Measurements from ENCODE around the gene CALHM1.

The CALHM1 gene

DNA sequence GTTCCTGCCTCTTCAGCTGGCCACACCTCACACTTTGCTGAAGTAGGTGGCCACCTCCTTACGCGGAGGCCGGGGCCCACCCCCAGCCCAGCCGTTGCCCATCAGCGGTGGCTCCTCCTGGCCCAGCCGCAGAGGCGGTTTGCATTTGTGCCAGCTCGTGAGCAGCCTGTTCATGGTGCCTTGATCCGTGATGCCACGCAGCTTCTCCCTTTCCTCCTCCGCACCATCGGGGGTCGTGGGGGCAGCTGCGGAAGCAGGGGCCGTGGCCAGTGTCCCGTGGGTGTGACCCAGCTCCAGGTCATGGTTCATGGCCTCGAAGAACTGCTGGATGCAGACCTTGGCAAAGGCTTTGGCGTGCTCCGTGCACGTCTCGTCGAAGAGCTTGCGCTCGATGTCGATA lies 3.5 kb downstream of the CALHM1 start:
- no peak for DNase-seq (ENCODE audit: low read depth in 3 of 3)

DNA sequence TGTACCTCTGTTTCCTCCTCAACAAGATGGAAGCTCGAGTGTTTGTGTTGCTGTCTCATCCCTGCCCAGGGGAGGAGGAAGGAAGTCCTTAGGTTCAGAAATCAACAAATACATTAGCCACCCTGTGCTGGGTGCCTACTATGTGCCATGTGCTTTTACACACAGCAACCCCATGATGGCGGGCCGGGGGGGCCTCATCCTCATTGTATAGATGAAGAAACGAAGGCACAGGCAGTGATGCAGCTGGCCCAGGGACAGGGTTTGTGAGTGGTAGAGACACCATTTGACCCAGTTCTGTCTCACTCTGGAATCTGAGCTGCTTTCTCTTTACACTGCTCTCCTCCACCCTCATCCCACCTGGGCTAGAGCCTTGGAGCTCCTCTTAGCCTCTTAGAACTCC lies 4.7 kb downstream of the CALHM1 start:
- no peak for DNase-seq (ENCODE audit: low read depth in 3 of 3)

DNA sequence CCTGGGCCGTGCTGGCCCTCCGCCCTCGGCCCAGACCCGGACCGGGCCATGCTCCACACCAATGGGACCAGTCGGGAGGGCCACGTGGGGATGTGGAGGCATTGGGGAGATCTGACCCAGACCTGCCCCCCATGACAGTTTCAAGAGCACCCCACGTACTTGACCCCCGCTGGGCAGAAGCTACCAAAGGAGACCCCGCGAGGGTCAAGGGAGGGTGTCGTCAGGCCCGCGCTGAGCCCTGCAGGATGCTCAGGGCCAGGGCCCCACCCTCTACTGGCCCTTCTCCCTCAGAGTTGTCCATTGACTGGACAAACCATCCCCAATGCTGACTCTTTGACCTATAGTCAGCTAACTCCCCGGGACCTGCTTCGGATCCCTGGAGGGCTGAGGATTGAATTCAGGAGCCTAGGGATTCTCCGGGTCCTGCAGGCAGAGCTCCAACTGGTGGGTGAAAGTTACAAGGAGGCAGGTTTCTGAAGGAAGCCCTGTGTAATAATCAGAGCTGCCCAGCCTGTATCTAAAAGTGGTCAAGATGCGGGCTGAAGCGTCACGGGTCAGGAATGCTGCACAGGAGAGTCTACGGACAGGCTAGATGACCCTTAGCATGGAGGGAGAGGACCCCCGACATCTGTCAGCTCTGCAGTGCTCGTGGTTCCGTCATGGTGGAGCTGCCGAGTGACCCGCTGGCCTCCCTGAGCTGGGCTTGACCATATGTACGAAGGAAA lies 6.0 kb downstream of the CALHM1 start:
- no peak for DNase-seq (ENCODE audit: low read depth in 3 of 3)

DNA sequence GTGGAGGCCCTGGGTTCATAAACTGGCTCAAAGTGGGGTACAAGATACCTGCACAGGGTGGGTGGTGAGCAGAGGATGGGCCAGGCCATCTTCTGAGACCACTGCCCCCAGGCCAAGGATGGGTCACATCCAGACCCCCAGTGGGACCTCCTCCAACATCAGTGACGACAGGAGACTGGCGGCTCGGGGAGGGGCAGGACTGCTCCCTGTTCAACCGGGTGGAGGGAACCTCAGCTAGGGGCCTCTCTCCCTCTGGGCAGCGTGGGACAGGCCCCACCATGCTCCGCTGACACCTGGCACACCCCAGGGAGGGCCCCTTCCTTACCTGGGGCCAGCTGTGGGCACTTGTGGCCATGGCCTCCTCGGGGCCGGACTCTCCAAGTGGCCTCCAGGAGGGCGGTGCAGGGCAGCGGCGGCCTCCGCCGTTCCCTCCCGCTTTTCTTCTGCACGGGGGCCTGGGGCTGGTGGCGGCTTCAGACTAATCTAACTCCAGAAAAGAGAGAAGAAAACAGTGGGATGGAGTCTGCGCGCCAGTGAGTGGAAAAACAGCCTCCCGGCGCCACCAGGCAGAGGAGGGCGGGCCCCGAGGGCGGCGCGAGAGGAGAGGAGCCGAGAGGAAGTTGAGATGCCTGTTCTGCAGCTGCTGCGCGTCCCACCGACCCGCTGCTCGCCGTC lies 6.7 kb downstream of the CALHM1 start, which contains the start of gene CALHM2:
TSS of gene CALHM2 (minus strand) at position 540 of the 675 bp plus-strand sequence. CDS start 2,429 bp downstream, outside the sequence.
- peak; percentile 37 to 55 (median 51) for DNase-seq (ENCODE audit: low read depth in 3 of 3)

DNA sequence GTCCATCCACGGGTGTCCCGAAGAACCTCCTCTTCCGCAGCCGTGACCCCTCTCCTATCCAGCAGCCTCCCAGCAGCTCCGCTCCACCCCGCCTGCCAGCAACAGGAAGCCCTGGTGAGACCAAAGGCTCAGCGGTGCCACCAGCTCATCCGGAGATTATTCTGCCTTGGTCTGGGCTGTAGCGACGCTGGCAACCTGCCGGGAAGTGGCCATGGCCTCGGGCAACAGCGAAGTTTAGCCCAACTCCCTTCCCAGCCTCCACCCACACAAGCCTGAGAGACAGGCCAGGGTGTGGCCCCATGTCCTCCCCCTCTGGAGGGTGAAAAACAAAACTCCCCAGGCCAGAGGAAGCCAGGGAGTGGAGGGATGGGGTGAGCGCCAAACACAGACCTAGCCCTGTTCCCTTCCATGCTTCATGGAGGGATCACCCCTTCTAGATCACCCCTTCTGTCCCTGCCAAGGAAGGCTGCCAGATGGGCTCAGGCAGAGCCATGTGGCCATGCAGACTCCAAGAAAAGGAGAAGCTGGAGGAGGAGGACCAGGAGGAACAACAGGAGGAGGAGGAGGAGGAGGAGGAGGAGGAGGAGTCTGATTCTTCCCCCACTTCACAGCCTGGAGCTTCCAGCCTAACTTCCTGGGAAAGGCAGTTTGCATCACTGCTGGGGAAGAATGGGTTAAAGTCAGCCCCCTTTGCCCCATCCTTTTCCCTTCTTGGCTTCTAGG lies 7.4 kb downstream of the CALHM1 start:
- peak in 1 of 3 donors; percentile 41 for DNase-seq (ENCODE audit: low read depth in 3 of 3)

DNA sequence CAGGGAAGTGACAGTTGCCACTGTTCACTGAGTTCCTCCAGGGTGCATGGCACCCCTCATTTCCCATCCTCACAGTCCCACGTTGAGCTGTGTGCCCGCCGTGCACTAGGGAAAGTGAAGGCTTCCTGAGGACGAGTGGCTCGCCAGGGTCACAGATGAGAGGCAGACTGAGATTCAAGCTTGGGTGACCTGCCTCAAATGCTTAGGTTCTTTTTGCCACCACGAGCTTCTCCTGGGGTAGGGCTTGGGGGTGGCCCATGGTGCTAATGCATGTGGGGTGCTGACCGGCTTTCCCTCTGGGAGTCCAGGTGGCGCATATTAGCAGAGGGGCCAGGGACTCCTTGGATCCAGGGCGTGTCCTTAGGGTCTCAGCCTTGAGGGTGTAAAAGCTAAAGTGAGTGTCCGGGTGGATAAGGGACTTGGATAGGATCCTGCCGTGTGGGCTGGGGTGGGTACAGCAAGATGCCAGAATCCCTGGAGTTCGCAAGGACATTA lies 8.5 kb downstream of the CALHM1 start:
- no peak for DNase-seq (ENCODE audit: low read depth in 3 of 3)

DNA sequence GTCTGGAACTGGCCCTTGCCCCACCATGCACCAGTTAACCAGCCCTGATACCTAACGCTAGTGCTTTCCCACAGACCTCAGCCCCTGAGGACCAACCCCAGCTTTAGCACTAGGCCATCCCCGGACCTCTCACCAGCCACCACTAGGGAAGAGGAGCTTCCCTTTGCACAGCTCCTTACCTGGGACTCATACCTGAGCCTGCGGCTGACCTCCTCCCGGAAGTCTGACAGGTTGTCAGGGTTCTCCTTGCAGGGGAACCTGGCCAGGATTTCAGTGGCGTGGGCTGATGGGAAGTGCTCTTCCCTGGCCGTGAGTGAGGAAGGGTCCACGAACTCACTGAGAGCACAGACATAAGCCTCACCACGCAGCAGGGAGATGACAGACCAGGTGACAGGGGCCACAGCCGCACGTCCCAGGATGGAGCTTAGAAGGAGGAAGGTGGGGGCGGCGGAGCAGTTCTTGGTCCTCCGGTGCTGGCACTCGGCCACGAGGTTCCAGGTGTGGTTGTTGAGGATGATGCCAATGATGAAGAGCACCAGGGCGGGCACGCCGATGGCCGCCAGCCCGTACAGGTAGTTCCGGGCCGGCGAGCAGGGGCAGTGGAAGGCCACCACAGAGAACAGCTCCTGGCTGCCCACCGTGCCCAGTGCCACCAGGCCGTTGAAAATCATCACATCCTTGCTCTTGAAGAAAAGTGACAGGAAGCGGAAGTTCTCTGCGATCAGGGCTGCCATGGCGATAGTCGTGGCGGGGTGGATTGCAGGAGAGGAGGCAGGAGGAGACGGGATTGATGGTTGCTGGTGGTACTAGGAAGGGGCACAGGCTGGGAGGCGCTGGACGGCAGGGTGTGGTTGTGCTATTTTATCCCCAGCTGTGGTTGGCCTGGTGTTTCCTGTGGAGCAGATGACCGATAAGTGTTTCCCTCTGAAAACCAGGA lies 9.2 kb downstream of the CALHM1 start:
- DNase-seq (ENCODE audit: low read depth in 3 of 3), result no peak

DNA sequence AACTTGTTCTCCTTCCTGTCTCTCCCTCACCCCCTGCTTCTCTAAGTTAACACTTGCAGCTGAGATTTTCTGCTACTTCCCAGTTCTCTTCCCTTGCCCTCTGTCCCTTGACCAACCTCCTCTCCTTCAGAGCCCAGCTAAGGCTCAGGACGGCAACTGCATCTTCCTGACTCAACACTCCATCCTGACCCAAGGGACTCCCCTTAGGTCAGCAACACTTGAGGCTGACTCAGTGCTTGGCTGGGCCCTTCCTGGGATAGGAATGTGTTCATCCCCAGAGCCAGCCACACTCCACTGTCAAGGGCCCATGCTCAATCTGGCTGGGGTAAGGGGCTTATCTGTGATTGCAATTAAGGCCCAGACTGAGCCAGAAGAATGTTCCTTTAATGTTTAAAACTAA lies 10.0 kb downstream of the CALHM1 start:
- DNase-seq (ENCODE audit: low read depth in 3 of 3), result no peak

DNA sequence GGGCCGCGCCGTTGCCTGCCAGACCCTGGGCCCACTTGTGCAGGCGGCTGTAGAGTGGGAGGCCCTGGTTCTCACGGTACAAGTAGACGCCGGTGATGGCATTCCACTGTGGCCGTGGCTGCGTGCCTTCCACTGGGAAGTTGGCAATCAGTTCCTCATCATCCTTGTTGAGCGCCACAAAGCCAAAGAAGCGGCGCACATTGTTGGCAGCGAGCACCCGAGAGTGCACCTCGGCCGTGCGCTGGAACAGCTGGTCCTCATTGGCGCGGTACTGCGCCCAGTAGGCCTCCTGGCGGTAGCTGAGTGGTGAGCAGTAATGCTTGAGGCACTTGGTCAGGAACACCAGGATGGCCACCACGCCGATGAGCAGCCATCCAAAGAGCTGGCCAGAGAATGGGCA lies 11.5 kb downstream of the CALHM1 start:
- DNase-seq (ENCODE audit: low read depth in 3 of 3), result no peak

DNA sequence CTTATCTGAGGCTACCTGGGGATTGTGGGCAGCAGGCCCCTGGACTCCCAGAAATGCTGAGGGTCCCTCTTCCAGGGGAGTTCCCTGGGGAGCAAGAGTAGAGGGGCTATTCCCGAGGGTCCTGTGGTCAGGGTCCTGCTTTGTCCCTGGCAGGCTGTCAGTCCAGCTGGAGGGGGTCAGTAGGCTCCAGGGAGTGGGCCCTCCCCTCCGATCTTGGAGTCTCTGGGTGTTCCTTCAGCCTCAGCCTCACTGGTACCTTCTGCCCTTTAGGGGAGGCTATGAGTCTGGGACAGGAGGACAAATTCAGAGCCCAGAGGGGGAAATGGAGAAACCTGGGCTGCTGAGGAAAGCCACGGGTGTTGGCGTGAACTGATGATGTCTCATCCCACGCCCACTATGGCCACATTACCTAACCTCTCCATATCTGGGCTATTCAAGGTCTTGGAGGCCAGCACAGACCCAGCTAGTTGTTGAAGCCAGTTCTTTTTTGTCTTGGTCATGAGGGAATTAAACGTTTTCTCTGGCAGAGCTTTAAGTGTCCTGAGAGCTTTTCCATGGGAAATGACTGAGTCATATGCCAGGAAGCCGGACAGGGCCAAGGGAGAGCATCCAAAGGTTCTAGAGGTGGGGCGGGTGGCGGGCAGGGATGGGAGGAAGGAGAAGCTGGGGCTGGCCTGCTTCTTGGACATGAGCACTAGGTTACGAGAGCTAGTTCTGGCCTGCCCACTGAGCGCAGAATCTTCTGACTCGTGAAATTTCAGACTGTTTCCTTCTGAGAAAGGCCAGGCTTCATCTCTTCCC lies 12.7 kb downstream of the CALHM1 start:
- no peak for DNase-seq (ENCODE audit: low read depth in 3 of 3)

DNA sequence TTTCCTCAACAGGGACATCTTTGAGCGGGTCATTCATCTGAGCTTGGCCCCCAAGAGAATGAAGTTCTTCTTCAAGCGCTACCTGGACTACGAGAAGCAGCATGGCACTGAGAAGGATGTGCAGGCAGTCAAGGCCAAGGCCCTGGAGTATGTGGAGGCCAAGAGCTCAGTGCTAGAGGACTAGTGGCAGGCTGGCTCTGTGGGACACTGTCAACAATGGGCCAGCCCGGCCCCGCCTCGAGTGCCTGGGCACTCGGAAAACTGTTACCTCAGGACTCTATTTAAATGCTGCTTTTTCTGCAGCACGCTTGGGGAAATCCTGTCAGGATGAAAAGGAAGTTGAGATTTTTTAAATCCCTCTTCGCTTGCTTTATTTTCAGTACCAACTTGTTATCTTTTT lies 13.3 kb downstream of the CALHM1 start:
- no peak for DNase-seq (ENCODE audit: low read depth in 3 of 3)

DNA sequence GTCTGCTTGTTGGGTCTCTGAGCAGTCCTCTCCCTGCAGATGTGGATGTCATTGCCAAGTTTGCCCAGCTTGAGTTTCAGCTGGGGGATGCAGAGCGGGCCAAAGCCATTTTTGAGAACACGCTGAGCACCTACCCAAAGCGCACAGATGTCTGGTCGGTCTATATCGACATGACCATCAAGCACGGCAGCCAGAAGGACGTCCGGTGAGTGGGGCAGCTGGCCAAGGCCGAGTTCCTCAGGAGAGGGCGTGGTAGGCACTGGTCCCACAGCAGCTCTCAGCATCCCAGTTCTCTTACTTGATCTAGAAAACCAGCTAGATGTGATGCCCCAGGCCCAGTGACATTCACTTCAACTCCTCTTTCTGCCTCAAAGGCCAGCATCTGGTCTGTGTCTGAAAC lies 14.2 kb downstream of the CALHM1 start:
- no peak for DNase-seq (ENCODE audit: low read depth in 3 of 3)

DNA sequence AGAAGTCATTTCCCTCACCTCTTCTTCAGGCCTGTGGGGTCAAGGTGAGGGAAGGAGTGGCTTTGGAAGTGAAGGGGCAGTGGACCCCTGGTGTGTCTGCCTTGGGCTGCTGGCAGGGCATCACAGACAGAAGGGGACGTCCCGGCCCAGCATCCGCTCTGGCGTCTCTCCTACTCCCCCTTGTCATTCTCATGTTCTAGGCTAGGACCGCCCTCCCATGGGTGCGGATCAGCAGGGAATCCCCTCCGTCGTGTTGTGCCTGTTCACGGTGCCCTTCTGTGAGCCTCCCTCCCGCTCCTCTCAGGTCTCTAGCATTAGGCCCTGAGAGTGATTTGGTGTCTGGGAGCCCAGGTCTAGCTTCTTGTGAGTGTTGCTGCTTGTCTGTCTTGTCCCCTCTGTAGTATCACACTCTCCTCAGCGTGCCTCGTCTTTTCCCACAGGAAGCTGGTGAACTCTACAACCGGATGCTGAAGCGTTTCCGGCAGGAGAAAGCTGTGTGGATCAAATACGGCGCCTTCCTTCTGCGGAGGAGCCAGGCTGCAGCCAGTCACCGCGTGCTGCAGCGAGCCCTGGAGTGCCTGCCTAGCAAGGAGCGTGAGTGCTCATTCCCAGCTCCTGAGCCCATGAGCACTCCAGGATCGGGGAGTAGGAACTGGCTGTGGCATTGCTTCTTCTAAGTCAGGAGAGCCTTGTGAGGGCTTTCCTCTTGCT lies 15.1 kb downstream of the CALHM1 start:
- DNase-seq (ENCODE audit: low read depth in 3 of 3), result no peak

DNA sequence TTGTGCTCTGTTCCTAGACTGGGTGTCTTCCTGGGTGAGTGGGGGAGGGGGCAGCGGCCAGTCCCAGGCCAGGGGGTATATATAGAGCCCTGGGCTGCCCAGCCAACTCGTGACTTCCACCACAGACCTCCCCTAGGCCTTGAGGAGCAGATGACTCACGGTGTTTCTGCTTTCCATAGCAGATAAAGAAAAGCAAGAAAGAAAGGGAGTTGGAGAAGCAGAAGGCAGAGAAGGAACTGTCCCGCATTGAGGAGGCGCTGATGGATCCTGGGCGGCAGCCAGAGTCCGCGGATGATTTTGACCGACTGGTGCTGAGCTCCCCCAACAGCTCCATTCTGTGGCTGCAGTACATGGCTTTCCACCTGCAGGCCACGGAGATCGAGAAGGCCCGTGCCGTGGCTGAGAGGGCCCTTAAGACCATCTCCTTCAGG lies 16.7 kb downstream of the CALHM1 start:
- no peak for DNase-seq (ENCODE audit: low read depth in 3 of 3)

DNA sequence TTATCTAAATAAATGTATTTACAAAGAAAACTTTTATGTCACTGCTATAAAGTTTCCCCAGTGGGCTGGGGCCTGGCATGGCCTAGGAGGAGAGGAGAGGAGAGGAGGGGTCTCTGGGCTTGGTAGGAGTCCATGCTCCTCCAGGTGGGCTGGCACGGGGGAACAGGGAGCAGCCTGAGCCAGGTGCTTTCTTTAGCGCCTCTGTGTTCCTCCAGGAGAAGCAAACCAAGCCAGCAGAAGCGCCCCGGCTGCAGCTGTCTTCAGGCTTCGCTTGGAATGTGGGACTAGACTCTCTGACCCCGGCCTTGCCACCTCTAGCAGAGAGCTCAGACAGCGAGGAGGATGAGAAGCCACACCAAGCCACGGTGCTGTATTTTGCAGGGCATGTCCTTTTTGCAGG lies 17.1 kb downstream of the CALHM1 start:
- DNase-seq (ENCODE audit: low read depth in 3 of 3), result no peak

DNA sequence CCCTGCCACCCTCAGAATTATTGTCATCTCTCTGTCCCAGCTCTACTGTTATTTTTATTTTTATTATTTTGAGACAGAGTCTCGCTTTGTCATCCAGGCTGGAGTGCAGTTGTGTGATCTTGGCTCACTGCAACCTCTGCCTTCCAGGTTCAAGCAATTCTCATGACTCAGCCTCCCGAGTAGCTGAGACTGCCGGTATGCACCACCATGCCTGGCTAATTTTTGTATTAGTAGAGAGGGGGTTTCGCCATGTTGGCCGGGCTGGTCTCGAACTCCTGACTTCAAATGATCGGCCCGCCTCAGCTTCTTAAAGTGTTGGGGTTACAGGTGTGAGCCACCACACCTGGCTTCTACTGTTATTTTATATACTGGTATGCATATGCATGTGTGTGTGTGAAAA lies 17.5 kb downstream of the CALHM1 start:
- DNase-seq (ENCODE audit: low read depth in 3 of 3), result no peak

DNA sequence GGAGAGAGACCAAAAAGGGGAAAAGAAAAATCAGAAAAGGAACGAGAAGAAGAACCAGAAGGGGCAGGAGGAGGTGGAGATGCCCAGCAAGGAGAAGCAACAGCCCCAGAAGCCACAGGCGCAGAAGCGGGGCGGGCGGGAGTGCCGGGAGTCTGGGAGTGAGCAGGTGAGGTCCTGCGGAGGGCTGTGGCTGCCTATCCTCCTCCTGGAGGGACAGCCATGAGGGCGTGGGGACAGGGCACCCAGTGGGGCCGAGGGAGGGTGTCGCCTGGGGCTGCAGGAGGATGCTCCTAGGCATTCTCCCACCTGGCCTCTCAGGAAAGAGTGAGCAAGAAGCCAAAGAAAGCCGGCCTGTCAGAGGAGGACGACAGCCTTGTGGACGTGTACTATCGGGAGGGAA lies 18.3 kb downstream of the CALHM1 start:
- DNase-seq (ENCODE audit: low read depth in 3 of 3), result no peak

DNA sequence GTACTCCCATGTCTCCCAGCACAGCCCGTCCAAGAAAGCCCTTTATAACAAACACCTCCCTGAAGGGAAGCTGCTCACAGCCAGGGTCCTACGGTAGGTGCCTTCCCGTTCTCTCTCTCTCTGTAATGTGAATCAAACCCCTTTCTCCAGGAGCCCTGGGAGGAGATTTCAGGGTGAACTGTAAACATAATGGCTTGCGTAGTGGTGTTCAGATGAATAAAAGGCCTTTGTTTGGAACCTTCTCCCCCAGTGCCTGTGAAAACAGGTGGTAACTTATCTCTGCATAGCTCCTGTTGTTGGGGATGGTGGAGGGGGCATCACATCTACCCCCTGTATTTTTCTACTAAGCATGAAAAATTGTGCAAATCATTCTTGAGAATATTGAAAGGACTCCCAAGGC lies 18.9 kb downstream of the CALHM1 start:
- no peak for DNase-seq (ENCODE audit: low read depth in 3 of 3)

DNA sequence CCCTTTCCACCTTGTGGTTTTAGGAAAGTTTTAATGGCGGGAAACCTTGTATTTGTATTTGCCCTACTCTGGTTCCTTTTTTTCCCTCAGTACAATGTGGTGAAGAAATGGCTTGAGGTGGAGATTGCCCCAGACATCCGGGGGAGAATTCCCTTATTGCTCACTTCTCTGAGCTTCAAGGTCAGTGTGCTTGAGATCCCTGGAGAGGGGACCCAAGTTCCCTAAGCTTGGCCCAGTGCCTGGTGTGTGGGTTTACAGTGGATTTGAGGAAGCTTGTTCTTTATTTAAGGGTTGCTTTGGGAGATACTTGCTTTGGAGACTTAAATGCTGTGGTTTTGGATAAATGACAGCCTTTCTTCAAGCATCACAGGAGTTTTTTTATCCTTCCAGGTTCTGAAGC lies 24.8 kb downstream of the CALHM1 start:
- no peak for DNase-seq (ENCODE audit: low read depth in 3 of 3)

DNA sequence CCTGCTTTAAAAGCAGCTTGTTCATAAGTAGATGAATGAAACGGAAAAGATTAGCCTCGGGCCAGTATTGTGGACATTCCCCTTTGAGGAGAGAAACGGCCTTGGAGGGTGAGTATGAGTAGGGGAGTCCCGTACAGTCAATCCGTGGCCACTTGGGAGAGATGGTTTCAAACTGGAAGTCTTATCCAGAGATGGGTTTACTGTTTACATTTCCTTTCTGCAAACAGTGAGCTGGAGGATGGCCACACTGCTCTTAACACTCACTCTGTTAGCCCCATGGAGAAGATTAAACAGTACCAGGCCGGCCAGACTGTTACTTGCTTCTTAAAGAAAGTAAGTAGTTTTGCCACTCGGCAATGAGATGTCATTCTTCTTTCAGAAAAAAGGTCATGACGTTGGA lies 26.8 kb downstream of the CALHM1 start:
- DNase-seq (ENCODE audit: low read depth in 3 of 3), result no peak
